SH-SY5Y (cell line): ENCODE measurements around the gene C7orf57.

Experiments used
- GATA2 ChIP-seq: IDR thresholded peaks from 2 replicates; pipeline ENCODE4 v1.6.1; 2011; ENCODE audit warnings: mild to moderate bottlenecking, low read depth, low read length
- GATA3 ChIP-seq: IDR thresholded peaks from 2 replicates; pipeline ENCODE4 v1.6.1; 2011; ENCODE audit warnings: low read depth, mild to moderate bottlenecking, low read length, moderate library complexity

The C7orf57 gene

GRCh38 chr7:48035301-48035966, at the start of gene C7orf57:
TSS of gene C7orf57 (plus strand) at chr7:48035543. CDS start at chr7:48036309, 766 bp downstream.
- TF ChIP-seq GATA3 (no peak), GATA2 (no peak)

GRCh38 chr7:47988496-47989386, 46.6 kb upstream of the C7orf57 start:
- no peak for TF ChIP-seq GATA2
- no peak for TF ChIP-seq GATA3

- TF ChIP-seq GATA2 (no peak), GATA3 (no peak)
These were observed 44.8 kb upstream of the C7orf57 start for GRCh38 chr7:47990592-47990991.

- TF ChIP-seq GATA2, result no peak
- TF ChIP-seq GATA3, result no peak
These were observed 44.1 kb upstream of the C7orf57 start for GRCh38 chr7:47991270-47991669.

DNA sequence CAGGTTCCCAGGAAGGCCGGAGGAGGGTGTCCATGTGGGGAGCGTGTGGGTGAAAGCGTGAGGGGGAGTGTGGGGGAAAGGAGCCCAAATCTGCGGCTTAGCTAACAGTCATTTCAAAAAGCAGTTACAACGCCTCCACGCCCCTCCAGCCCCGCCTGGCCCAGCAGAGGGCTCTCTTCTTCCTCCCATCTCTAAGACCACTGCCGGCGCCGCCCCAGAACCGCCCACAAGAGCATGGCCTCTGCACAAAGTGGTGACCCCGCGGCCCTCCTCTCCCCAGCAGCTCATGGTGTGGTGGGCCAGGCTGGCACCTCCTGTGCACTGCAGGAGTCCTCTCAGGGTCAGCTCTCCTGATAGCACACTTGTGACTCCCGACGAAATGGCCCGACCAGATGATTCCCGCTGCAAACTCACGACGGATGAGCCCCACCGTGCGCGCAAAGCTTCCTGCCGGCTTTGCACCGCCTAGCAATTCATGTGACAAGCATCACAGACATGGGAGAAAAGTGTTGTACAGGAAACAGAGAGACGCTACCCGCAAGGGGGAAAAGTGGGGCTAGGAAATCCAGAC, 43.5 kb upstream of the C7orf57 start:
- TF ChIP-seq GATA3 (no peak), GATA2 (no peak)

DNA sequence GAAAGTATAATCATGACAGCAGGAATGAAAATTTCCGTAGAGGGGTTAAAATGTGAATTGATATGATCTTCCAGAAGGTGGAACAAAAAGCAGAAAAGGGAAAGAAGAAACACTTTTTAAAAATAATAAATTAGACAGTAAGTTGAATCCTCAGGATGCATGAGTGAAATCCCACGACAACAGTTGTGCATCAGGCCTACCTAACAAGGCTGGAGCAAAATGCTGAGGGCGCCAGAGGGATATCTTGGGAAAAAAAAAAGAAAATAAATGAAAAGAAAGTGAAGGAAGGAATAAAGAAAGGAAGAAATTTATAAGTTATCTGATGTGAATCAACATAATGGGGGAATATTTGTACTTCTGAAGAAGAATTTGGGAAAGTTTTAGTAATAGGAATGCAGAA, 42.9 kb upstream of the C7orf57 start:
- TF ChIP-seq GATA2 (no peak), GATA3 (no peak)

GRCh38 chr7:47999413-47999812, 35.9 kb upstream of the C7orf57 start:
- TF ChIP-seq GATA2, result no peak
- TF ChIP-seq GATA3, result no peak

DNA sequence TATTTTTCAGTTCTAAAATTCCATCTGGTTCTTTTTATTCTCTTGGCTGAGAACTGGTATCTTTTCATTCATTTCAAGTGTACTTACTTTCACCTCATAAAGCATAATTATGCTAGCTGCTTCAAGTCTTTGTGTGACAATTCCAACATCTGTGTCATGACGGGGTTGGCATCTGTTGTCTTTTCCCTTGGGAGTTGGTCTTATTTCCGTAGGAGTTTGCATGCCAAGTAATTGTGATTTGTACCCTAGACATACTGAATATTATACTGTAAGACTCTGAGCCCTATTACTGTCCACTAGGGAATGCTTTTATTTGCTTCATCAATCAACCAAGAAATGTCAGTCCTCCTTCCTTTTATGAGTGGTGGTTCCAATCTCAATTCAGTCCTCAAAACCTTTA, 31.3 kb upstream of the C7orf57 start:
- TF ChIP-seq GATA2, result no peak
- TF ChIP-seq GATA3, result no peak

GRCh38 chr7:48004638-48005037, 30.7 kb upstream of the C7orf57 start:
- TF ChIP-seq GATA2, result no peak
- no peak for TF ChIP-seq GATA3

GRCh38 chr7:48006866-48007265, 28.5 kb upstream of the C7orf57 start:
- no peak for TF ChIP-seq GATA3
- no peak for TF ChIP-seq GATA2

DNA sequence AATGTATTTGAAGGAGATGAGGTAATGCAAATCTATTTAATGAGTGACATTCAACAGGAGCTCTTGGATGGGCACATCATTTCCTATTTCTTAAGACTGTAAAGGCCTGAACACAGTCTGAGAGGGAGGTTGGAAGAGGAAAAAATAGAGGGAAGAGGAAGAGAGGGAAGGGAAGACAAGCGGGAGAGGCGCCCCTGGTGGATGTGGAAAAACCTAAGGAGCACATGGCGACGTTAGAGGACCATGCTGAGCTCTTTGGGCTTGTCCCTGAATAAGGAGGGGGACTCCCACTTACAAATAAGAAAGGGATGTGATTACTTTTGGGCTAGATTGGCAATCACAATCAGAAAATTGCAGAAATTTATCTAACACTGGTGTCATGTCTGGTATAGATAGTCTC, 26.1 kb upstream of the C7orf57 start:
- TF ChIP-seq GATA3 (no peak), GATA2 (no peak)

DNA sequence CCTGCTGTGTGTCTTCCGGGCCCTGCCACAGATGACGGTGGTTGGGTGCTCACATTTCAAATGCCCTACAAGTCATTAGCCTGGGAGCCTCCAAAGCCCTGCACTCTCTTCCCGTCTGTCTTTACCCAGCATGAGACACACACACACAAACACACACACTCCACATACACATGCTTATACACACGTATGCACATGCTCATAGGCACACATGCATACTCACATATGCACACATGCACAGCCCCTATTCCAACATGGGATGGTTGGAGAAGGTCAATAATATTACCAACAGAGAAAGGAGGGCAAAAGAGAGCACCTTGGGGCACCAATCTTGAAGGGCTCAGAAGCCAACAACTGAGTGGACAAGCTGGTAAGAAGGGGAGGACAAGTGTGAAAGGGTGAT, 25.4 kb upstream of the C7orf57 start:
- TF ChIP-seq GATA2 (no peak), GATA3 (no peak)

- TF ChIP-seq GATA2 (no peak), GATA3 (no peak)
These were observed 24.0 kb upstream of the C7orf57 start for GRCh38 chr7:48011323-48011722.

- no peak for TF ChIP-seq GATA2
- TF ChIP-seq GATA3, result no peak
These were observed 23.4 kb upstream of the C7orf57 start for GRCh38 chr7:48011951-48012350.

DNA sequence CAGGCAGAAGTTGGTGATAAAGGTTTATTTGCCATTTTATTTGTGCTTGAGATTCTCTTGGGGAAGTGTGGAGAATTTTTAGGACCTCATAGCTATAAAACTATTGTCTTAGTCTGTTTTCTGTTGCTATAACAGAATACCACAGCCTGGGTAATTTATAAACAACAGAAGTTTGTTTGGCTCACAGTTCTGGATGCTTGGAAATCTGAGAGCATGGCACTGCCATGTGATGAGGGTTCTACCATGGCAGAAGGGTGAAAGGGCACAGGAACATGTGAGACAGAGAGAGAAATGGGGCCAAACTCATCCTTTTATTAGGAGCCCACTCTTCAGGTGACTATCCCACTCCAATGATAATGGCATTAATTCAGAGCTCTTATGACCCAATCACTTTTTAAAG, 18.7 kb upstream of the C7orf57 start:
- TF ChIP-seq GATA3 (no peak), GATA2 (no peak)

- TF ChIP-seq GATA3, result no peak
- no peak for TF ChIP-seq GATA2
These were observed 17.7 kb upstream of the C7orf57 start for GRCh38 chr7:48017674-48018073.
